Parathyroid adenoma (tissue), 2 donors: ENCODE results near the gene WDR37.
A peak's percentile ranks its signal among the peaks of the same experiment; 100 is the strongest.

Source experiments
- H2AFZ ChIP-seq: fragments of 300-600 bp; sonication (generic); one replicate; pipeline ENCODE4 v1.7.0; 2017; ENCODE audit warnings: antibody characterized with exemption, mild to moderate bottlenecking
- H3K27ac ChIP-seq: fragments of 300-600 bp; sonication (generic); one replicate; pipeline ENCODE4 v1.7.0; 2017
- H3K27me3 ChIP-seq: fragments of 300-600 bp; sonication (generic); one replicate; pipeline ENCODE4 v1.7.0; 2017; ENCODE audit warnings: low read length; ENCODE audit not compliant: control insufficient read depth, insufficient read depth
- H3K36me3 ChIP-seq: fragments of 300-600 bp; sonication (generic); one replicate; pipeline ENCODE4 v1.7.0; 2017; ENCODE audit warnings: low read length; ENCODE audit not compliant: control insufficient read depth, insufficient read depth
- H3K4me1 ChIP-seq: fragments of 300-600 bp; sonication (generic); one replicate; pipeline ENCODE4 v1.7.0; 2017; ENCODE audit warnings: control low read depth
- H3K4me2 ChIP-seq: fragments of 300-600 bp; sonication (generic); one replicate; pipeline ENCODE4 v1.7.0; 2017; ENCODE audit warnings: low read length
- H3K4me3 ChIP-seq: fragments of 300-600 bp; sonication (generic); one replicate; pipeline ENCODE4 v1.7.0; 2017; ENCODE audit warnings: low read depth, low read length
- H3K79me2 ChIP-seq: fragments of 300-600 bp; sonication (generic); one replicate; pipeline ENCODE4 v1.7.0; 2017; ENCODE audit warnings: control low read depth
- H3K9ac ChIP-seq: fragments of 300-600 bp; sonication (generic); one replicate; pipeline ENCODE4 v1.7.0; 2017; ENCODE audit warnings: mild to moderate bottlenecking
- H3K9me3 ChIP-seq: fragments of 300-600 bp; sonication (generic); one replicate; pipeline ENCODE4 v1.7.0; 2017; ENCODE audit warnings: low read length; ENCODE audit not compliant: control insufficient read depth
- TF ChIP-seq, protein P1 (sequence below): fragments of 300-600 bp; sonication (generic); IDR thresholded peaks from one replicate; pipeline ENCODE4 v1.7.0; 2017; ENCODE audit warnings: antibody characterized with exemption, mild to moderate bottlenecking
- donor health status: primary hyperparathyroidism.

Gene WDR37

DNA sequence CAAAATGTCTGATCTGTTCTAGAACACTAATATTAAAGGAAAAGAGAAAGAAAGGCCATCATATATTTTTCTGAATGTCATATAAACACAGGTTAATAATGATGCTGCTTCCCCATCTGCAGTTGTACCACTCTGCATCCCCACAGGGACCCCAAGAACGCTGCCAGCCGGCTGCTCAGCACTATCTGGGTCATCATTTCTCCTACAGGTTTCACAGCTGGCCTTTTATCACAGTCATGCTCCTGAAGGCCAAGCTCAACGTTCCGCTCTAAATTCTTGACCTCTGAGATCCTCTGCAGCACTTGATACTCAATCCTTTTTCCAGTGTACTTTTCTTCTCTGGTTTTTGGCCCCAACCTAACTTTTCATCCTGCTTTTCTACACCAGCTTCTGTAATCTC is 12.0 kb upstream of the WDR37 start:
- Histone ChIP-seq H3K36me3 (no peaks in the 10 kb centered on the region), H3K4me3 (no peak overlapping the region), H3K4me2 (no peak overlapping the region), H3K9me3 (no peaks in the 10 kb centered on the region), H3K4me1 (peaks cover 4% of the 10 kb centered on the region), H3K9ac (no peak overlapping the region), H2AFZ (no peak overlapping the region), H3K27ac (peak overlapping the region; percentile 64), H3K27me3 (no peaks in the 10 kb centered on the region), H3K79me2 (peaks cover 10% of the 10 kb centered on the region)
- TF ChIP-seq, protein P1, sequence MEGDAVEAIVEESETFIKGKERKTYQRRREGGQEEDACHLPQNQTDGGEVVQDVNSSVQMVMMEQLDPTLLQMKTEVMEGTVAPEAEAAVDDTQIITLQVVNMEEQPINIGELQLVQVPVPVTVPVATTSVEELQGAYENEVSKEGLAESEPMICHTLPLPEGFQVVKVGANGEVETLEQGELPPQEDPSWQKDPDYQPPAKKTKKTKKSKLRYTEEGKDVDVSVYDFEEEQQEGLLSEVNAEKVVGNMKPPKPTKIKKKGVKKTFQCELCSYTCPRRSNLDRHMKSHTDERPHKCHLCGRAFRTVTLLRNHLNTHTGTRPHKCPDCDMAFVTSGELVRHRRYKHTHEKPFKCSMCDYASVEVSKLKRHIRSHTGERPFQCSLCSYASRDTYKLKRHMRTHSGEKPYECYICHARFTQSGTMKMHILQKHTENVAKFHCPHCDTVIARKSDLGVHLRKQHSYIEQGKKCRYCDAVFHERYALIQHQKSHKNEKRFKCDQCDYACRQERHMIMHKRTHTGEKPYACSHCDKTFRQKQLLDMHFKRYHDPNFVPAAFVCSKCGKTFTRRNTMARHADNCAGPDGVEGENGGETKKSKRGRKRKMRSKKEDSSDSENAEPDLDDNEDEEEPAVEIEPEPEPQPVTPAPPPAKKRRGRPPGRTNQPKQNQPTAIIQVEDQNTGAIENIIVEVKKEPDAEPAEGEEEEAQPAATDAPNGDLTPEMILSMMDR: no peak

DNA sequence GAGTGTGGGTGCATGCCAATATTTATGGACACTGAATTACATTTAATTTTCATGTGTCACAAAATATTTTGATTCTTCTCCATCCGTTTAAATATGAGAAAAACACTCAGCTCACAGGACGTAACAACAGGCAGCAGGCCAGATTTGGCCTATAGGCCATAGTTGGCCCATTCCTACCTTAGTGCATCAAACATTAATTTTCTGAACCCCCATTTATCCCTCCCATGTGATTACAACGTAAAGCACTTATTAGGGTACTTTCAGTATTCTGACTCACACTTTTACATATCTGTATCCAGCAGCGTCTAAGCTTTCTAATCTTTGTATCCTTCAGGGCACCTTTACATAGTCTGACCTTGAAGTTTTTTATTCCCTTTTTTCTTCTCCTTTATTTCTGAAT is 11.2 kb upstream of the WDR37 start:
- H3K4me3 ChIP-seq: no peak overlapping the region
- H3K4me2 ChIP-seq: no peak overlapping the region
- H3K36me3 ChIP-seq: no peaks in the 10 kb centered on the region
- H3K27ac ChIP-seq: no peak overlapping the region
- no peak overlapping the region for H2AFZ ChIP-seq
- no peak overlapping the region for H3K9ac ChIP-seq
- TF ChIP-seq, protein P1: no peak
- H3K27me3 ChIP-seq: no peaks in the 10 kb centered on the region
- H3K79me2 ChIP-seq: peaks cover 10% of the 10 kb centered on the region
- H3K4me1 ChIP-seq: peaks cover 4% of the 10 kb centered on the region
- no peaks in the 10 kb centered on the region for H3K9me3 ChIP-seq

DNA sequence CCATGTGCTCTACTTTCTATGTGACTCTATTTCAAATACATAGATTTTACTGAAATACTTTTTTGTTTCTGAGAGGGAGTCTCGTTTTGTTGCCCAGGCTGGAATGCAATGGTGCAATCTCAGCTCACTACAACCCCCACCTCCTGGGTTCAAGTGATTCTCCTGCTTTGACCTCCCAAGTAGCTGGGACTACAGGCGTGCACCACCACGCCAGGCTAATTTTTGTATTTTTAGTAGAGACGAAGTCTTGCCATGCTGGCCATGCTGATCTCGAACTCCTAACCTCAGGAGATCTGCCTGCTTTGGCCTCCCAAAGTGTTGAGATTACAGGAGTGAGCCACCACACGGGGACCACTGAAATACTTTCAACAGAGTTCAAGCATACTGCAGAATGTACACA is 10.8 kb upstream of the WDR37 start:
- Histone ChIP-seq H3K4me3 (no peak overlapping the region), H3K9ac (no peak overlapping the region), H3K4me2 (no peak overlapping the region), H3K79me2 (peaks cover 10% of the 10 kb centered on the region), H3K9me3 (no peaks in the 10 kb centered on the region), H2AFZ (no peak overlapping the region), H3K4me1 (peaks cover 4% of the 10 kb centered on the region), H3K27ac (no peak overlapping the region), H3K36me3 (no peaks in the 10 kb centered on the region), H3K27me3 (no peaks in the 10 kb centered on the region)
- TF ChIP-seq, protein P1: no peak

DNA sequence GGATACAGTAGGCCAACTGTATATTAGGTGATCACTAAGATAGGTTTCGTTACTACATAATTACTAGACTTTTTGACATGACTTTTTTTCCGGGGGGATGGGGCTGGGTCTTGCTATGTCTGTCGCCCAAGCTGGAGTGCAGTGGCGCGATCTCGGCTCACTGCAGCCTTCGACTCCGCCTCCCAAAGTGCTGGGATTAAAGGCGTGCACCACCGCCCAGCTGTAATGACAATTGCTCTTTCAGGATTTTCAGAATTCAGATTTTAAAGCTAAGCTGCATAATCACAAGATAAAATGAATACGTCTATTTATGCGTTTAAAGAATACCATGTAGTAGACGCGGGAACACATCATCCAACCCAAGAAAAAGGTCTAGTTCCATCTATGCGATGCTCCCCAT is 8.2 kb upstream of the WDR37 start:
- Histone ChIP-seq H3K4me1 (peaks cover 7% of the 10 kb centered on the region), H3K27me3 (no peaks in the 10 kb centered on the region), H3K27ac (peak overlapping the region; percentile 99)

DNA sequence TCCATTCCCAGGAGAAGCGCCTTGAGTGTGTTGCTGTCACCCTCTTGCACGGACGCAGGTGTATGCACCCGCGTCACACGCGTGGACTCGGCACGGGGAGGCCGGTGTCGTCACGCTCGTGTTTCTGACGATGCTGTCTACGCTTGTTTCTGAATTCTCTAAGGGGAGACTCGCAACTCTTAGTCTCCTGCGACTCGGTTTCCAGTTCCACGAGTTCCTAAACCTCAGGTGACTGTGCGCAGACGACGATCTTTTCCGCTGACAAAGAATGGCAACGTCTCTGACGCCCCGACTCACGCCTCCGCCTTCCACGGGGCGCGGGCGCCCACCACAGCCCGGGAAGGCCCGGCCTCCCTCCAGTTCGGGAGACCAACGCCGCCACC is 7.8 kb upstream of the WDR37 start:
- H3K79me2 ChIP-seq: peaks cover 10% of the 10 kb centered on the region

More for the DNA sequence above, 8.2 kb upstream of the WDR37 start:
- TF ChIP-seq, protein P1: no peak
- H3K4me3 ChIP-seq: peak overlapping the region; percentile 81
- H3K36me3 ChIP-seq: no peaks in the 10 kb centered on the region
- no peaks in the 10 kb centered on the region for H3K9me3 ChIP-seq
- H3K79me2 ChIP-seq: peaks cover 10% of the 10 kb centered on the region
- H2AFZ ChIP-seq: peak overlapping the region; percentile 88
- H3K4me2 ChIP-seq: peak overlapping the region; percentile 73
- H3K9ac ChIP-seq: no peak overlapping the region

More for the DNA sequence above, 7.8 kb upstream of the WDR37 start:
- Histone ChIP-seq H2AFZ (peak overlapping the region; percentile 88), H3K9ac (no peak overlapping the region), H3K27ac (peak overlapping the region; percentile 99), H3K4me2 (peak overlapping the region; percentile 73), H3K36me3 (no peaks in the 10 kb centered on the region), H3K4me1 (peaks cover 7% of the 10 kb centered on the region), H3K9me3 (no peaks in the 10 kb centered on the region), H3K4me3 (peak overlapping the region; percentile 81), H3K27me3 (no peaks in the 10 kb centered on the region)
- TF ChIP-seq, protein P1: no peak
